GM18861 (cell line): ENCODE measurements around the gene CCDC87.
A peak's percentile ranks its signal among the peaks of the same experiment; 100 is the strongest.
"Not testable (repeated sequence)": the region's sequence is repeated elsewhere in the genome, so short reads cannot be mapped to it uniquely, and the experiment has no call there.

Experiments used
- ATAC-seq: cut with Tn5 transposase; IDR thresholded peaks from one replicate; pipeline ENCODE4 v1.9.1; 2021; ENCODE audit not compliant: unreplicated experiment

The CCDC87 gene, protein sequence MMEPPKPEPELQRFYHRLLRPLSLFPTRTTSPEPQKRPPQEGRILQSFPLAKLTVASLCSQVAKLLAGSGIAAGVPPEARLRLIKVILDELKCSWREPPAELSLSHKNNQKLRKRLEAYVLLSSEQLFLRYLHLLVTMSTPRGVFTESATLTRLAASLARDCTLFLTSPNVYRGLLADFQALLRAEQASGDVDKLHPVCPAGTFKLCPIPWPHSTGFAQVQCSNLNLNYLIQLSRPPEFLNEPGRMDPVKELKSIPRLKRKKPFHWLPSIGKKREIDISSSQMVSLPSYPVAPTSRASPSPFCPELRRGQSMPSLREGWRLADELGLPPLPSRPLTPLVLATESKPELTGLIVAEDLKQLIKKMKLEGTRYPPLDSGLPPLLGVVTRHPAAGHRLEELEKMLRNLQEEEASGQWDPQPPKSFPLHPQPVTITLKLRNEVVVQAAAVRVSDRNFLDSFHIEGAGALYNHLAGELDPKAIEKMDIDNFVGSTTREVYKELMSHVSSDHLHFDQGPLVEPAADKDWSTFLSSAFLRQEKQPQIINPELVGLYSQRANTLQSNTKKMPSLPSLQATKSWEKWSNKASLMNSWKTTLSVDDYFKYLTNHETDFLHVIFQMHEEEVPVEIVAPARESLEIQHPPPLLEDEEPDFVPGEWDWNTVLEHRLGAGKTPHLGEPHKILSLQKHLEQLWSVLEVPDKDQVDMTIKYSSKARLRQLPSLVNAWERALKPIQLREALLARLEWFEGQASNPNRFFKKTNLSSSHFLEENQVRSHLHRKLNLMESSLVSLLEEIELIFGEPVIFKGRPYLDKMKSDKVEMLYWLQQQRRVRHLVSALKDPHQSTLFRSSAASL

DNA sequence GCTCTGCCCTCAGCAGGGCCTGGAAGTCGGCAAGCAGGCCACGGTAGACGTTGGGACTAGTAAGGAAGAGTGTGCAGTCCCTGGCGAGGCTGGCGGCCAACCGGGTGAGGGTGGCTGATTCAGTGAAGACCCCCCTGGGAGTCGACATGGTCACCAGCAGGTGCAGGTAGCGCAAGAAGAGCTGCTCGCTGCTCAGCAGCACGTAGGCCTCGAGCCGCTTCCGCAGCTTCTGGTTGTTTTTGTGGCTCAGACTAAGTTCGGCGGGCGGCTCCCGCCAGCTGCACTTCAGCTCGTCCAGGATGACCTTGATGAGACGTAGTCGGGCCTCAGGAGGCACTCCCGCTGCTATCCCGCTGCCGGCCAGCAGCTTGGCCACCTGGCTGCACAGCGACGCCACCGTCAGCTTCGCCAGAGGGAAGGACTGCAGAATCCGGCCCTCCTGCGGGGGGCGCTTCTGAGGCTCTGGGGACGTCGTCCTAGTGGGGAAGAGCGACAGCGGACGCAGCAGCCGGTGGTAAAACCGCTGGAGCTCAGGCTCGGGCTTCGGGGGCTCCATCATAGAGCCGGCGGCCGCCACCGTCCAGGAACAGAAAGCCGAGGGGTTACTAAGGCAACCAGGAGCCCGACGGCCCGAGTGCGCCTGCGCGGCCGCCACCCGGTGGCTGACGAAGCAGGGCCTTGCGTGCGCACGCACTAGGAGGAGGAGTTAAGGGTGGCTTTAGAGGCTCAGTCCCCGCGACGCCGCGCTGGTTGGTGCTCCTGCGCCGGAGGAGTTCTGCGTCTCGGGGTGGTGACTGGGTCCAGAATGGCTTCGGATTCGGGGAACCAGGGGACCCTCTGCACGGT is at the start of gene CCDC87, which contains the start of gene CCS:
Gene CCDC87 (minus strand): TSS at position 607 of the 846 bp plus-strand sequence. CDS start 48 bp downstream, at position 559.
Gene CCS (plus strand): TSS at position 729 of the 846 bp plus-strand sequence. CDS start 77 bp downstream, at position 806.
- peak; percentile 84 for ATAC-seq

DNA sequence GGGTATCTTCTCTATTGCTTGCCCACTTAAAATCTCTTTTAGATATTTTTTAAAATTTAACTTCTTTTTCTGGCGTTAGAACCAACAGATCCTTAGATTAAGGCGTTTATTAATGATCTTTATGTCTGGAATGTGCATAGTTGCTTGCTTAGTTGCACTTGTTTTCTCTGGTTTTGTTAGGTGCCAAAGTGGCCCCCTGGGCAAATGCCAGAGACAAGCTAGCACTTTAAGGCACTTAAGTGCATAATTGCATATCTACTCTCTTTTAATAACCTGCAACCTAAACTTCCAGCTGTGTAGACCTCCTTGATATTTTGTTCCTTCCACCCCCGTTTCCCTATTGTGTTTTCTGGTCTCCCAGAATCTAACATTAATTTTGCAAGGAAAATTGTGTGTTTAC is 49.0 kb upstream of the CCDC87 start:
- ATAC-seq, result no peak

DNA sequence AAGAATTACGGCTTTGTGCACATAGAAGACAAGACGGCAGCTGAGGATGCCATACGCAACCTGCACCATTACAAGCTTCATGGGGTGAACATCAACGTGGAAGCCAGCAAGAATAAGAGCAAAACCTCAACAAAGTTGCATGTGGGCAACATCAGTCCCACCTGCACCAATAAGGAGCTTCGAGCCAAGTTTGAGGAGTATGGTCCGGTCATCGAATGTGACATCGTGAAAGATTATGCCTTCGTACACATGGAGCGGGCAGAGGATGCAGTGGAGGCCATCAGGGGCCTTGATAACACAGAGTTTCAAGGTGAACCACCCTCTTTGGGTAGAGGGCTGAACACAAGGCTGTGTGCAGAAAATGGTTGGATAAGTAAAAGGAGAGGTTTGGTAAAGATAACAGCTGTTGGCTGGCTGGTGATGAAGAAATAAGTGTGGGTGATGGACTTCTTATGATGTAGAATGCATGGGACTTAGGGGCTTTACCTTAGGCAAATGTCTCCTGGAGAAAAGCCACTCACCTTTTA is 47.0 kb upstream of the CCDC87 start:
- ATAC-seq, result not testable (repeated sequence)

DNA sequence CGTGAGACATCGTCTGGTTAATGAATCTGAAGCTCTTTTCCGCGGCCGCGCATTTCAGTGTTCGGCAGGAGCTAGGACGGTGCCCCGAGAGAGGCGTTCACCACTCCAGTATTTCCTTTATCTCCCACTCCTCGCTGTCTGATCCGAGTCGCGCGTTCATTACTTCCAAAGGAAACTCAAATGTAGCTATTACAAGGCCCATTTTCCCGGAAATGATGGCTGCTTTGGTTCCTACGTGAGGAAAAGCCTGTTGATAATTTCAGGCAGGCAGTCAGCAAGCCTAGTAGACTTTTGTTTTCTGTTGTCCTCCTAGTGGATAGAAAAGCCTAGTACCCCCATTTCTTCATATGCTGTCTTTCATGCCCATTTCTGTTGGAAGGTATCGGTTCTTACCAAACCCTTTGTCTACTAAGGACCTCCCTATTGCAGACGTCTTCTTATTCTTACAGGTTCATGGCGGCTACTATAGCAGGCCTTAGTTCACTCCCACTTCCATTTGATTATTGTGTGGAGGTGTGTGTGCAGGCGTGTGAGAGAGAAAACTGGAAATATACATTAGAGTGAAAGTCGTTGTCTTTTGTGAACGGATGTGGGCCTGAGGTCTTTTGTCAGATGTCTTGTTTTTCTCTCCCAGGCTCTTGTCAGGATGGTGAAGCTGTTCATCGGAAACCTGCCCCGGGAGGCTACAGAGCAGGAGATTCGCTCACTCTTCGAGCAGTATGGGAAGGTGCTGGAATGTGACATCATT is 46.4 kb upstream of the CCDC87 start:
- ATAC-seq, result no peak

DNA sequence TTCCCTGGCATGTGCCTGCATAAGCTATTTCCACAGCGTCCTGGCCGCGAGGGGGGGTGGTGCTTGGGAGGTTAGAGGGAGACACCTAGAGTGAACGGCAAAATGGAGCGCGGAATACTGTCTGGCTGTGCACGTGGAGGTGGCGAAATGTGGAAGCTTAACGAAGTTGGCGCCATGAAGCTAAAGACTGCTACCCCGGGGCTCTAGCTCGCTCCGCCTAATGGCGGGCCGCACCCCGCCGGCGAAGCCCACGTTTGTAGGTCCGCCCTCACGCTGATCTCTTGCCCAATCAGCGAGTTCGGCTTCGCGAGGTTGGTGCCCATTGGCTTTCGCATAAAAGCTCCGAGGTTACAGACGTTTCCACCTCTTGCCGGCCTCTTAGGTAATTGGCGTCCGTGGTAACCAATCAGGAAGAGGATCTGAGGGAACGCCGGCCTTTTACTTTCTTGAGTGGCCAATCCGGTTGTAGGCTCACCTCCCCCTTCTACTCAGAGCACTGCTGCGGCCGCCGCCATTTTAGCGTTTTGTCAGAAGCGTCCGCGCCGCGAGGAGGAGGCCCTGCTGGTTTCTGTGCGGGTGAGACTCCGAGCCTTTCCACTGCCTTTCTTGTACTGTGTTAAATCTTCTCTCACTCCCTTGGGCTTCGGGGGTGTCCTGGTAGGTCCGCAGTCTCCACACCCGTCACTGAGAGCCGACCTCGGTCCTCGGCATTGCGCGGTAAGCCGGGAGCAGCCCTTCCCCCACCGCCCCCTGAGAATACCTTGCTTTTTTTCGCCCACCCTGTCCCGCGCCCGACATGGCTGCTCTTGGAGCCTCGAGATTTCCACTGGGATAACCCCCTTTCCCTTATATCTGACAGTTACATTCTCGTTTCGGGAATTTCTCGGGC is 45.6 kb upstream of the CCDC87 start, which contains the start of gene RBM4:
Gene RBM4 (plus strand): TSS at position 527 of the 889 bp plus-strand sequence. CDS start 1,009 bp downstream, outside the sequence.
- ATAC-seq, result peak; percentile 95

DNA sequence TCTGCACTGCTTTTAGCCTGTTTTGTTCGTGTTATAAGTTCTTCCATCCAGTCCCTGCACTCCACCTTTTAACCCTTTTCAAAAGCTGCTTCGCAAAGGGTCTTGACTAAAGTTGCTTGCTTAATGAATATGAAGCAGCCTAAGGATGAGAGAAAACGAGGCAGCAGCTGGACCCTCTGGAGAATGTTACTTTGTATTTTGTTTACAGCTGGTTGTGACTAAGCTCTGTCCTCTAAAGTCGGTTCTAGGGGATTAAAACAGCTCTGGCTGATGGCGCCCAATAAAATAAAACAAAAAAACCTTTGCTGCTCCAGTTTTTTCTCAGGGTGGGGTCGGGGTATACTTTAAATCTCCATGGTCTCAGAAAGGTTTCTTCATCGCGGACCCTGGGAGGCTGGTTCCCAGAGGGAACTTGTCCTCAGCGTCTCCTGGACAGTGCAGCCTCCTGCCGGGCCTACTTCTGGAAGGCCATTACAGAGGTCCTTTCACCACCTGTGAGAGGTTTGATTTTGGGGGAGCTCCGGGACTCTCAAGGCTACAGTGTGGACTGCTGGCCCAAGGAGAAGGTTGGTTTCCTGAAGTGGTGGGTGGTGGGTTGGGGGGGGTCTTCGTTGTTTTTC is 44.8 kb upstream of the CCDC87 start:
- no peak for ATAC-seq

DNA sequence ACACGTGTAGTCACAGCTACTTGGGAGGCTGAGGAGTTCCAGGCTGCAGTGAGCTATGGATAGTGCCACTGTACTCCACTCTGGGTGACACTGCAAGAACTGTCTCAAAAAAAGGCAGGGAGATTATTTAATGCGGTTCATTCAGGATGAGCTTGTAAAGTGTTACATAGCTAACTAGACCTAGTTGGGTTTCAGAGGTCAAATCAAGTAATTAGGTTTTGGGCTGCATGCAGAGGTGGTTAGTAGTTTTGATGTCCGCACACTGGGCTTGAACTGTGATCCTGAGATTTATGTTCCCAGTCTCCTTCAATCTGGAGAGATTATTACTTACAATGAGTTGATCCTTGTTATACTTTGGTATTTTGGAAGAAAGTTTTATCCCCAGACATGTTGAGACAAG is 43.5 kb upstream of the CCDC87 start:
- no peak for ATAC-seq

DNA sequence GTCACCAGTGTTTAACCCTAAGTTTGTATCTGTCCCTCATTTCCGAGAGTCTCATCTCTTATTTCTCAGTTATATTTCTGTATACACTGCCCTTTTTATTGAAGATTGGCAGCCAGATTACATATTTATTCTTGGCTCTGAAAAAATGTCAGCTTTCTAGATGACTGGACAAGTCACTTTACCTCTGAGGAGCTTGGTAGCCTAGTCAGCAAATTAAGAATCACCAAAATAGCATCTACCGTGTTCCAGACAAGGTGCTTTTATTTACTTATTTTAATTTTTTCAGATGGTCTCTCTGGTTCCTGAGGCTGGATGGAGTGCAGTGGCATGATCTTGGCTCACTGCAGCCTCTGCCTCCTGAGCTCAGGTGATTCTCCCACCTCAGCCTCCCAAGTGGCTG is 40.1 kb upstream of the CCDC87 start:
- no peak for ATAC-seq

DNA sequence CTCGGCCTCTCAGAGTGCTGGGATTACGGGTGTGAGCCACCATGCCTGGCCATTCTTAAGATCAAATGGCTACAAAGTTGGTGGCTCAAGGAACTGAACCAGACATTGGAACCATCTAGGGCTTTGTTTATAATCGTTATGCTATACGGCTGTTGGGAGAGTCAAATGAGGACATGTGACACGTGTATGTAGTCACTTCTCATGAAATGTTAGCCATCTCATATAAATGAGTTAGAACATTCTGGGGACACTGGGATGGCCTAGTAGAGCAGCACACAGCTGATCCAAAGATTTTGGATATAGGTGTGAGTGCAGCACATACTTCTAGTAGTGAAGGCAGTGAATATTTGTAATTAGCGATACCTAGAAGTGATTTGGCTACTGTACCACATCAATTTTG is 39.0 kb upstream of the CCDC87 start:
- ATAC-seq, result no peak

DNA sequence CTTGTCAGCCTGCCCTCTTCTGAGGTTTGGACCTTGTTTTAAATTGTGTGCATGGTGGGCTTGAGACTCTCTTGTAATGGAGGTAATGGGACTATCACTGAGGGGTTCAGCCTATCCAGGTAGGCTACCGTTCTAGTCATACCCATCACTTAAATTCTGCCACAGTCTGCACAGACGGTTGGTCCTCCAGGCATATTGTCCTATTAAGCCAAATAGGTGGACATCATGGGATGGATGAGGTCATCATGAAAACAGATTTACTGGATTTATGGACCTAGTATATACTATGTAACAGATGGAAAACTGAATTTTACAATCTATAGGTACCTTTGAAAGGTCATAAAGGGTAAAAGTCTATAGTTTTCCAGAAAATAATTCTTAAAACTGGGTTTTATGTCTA is 36.5 kb upstream of the CCDC87 start:
- ATAC-seq, result no peak

DNA sequence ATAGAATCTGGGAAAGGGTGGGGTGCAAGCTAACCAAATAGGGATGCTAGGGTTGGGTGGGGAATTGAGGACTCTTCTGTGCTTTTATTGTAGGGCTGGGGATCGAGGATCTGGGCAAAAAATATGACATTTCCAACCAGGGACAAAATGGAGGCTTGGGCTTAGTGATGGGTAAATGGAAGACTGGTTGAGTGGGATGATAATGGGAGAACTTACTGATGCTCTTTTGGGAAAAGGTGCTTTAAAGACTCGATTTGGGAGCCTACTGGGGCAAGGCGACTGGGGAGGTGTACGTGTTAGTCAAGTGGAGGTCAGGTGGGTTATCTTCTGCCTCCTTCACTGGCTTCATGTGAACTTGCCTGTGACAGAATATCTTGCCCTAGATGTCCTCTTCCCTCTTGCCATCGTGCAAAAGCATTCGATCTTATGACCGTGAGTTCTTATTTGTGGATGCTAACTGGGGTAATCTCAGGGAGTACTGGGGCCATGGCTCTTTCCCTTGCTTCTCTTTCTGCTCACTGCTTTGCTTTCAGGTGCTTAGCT is 35.3 kb upstream of the CCDC87 start:
- no peak for ATAC-seq

DNA sequence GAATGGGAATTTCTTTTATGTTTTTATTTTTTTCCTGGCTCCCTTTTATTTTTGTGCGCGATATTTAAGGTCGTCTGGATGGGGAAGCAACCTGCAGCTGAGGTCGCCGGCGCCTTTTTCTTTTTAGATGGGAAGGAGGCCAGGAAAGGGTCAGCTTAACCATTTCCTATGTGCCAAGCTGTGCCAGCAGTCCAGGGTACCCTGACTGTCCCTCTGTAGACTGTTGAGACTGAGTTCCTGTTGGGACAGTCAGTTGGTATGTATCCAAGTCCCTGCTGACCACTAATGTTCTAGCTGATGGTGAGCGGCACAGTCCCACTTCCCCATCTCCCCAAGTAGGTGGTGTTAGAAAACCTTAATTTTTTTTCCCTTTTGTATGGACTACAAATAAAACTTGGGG is 34.1 kb upstream of the CCDC87 start:
- no peak for ATAC-seq

DNA sequence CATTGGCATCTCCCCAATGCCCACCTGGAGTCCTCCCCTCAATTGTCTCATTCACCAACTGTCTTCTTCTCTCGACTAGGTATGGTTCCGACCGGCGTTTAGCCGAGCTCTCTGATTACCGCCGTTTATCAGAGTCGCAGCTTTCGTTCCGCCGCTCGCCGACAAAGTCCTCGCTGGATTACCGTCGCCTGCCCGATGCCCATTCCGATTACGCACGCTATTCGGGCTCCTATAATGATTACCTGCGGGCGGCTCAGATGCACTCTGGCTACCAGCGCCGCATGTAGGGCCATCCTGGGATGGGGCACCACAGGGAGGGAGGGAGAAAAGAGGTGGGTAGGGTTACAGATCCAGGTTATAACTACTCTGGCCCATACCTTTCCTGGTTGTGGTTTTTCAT is 33.5 kb upstream of the CCDC87 start:
- no peak for ATAC-seq

DNA sequence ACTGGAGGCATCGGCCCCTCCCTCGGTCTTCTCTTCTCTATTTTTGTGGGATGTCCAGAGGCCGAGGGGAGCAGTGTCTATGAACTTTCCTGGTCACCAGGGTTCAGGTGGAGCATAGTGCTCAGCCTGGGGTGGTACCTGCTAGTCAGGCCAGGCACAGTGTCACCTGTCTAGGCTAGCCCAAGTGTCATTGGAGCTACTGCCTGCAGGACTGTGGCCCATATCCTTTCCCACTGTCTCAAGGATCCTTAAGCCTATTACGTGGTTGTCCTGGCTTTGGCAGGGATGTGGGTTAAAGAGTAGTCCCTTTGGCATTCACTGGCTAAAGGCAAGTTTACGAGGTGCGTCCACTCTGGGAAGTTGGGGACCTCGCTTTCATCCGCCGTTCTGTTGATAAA is 32.9 kb upstream of the CCDC87 start:
- no peak for ATAC-seq

DNA sequence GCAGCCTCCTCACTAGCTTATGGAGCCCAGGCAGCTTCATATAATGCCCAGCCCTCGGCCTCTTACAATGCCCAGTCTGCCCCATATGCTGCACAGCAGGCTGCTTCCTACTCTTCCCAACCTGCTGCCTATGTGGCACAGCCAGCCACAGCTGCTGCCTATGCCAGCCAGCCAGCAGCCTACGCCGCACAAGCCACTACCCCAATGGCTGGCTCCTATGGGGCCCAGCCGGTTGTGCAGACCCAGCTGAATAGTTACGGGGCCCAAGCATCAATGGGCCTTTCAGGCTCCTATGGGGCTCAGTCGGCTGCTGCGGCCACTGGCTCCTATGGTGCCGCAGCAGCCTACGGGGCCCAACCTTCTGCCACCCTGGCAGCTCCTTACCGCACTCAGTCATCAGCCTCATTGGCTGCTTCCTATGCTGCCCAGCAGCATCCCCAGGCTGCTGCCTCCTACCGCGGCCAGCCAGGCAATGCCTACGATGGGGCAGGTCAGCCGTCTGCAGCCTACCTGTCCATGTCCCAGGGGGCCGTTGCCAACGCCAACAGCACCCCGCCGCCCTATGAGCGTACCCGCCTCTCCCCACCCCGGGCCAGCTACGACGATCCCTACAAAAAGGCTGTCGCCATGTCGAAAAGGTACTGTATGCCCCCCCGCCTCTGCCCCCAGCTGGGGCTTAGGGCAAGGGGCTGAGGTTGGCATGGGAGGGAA is 32.3 kb upstream of the CCDC87 start:
- no peak for ATAC-seq

DNA sequence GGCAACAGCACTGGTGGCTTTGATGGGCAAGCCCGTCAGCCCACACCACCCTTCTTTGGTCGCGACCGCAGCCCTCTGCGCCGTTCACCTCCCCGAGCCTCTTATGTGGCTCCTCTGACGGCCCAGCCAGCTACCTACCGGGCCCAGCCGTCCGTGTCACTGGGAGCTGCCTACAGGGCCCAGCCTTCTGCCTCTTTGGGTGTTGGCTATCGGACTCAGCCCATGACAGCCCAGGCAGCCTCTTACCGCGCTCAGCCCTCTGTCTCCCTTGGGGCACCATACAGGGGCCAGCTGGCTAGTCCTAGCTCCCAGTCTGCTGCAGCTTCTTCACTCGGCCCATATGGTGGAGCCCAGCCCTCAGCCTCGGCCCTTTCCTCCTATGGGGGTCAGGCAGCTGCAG is 31.6 kb upstream of the CCDC87 start:
- ATAC-seq, result no peak

DNA sequence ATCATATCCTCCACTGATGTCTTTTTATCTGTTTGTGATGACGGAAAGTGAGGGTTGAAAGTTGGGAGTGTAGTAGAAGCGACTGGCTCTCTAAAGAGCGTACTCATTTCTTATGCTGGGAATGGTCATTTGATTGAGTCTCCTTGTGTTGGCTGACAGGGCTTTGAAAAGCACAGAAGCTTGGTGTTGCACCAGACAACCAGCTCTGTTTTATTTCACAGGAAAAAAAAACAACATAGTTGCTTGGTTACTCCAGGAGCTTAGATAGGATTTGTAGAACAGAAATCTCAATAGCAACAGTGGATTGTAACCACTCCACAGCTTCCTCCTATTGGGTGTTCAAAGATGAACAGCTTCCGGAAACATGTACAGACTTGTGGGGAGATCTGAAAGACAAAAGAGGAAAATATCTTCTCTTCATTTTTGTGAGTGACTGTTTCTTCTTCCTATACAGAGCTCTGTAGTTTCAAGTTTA is 26.3 kb upstream of the CCDC87 start:
- no peak for ATAC-seq
